ENCODE measurements around the gene TAOK1.
"Not testable (repeated sequence)": the region's sequence is repeated elsewhere in the genome, so short reads cannot be mapped to it uniquely, and the experiment has no call there.

The TAOK1 gene

DNA sequence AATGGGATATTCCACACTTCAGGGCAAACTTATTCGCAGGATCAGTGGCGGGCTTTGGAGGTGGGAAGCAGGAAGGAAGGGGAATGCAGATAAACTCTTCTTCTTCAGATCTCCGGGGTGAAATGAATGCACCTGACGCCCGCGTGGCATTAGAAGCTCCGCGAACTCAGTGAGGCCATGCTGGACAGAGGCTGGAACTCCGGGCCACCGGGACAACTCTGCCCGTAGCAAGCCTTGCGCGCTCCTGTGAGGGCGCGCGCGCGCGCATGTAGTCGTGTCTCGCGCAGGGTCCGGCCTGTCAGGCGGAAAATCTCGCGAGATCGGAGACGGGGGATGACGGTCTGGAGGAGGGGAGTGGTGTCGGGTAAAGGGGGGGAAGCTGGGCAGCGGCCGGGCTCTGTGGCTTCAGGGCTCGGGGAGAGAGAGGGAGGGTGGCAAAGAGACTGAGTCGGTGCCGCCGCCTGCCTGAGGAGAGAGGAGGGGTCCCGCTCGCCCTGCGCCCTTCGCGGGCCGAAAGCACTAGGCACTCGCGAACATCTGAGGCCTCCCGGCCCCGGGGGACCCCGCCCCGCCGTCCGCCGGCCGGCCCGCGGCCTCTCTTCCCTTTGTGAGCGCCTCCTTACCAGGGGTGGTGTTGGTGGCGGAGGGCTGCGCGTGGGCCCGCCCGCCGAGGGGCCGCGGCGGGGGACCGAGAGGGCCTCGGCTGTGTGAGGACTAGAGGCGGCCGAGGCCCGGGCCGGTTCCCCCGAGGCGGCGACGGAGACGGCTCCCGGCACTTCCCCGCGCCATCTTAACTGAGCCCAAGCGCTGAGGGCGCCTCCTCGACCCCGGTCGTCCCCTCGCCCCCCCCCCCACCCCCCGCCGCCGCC is at the start of gene TAOK1:
TAOK1 (plus strand) TSS at position 382 of the 869 bp plus-strand sequence. CDS start 61,186 bp downstream, outside the sequence.
- DNase-seq (ENCODE audit: low spot score), result peak; percentile 93

DNA sequence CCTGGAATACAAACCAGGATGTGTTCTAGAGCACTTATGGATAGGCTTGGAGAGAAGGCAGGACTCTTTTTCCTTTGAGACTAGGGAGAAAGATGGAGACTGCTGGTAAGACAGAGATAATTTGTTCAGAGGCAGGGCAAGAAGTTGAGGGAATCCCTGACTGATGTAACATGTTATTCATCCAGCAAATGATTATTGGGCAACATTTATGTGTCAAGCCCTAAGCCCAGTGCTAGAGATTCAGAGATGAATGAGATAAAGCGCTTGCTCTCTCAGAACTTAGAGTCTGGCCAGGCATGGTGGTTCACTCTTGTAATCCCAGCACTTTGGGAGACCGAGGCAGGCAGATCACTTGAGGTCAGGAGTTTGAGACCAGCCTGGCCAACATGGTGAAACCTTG is 48.4 kb upstream of the TAOK1 start:
- DNase-seq (ENCODE audit: low spot score), result no peak

- no peak for DNase-seq (ENCODE audit: low spot score)
Measured at GRCh38 chr17:29342158-29342765, 47.9 kb upstream of the TAOK1 start.

DNA sequence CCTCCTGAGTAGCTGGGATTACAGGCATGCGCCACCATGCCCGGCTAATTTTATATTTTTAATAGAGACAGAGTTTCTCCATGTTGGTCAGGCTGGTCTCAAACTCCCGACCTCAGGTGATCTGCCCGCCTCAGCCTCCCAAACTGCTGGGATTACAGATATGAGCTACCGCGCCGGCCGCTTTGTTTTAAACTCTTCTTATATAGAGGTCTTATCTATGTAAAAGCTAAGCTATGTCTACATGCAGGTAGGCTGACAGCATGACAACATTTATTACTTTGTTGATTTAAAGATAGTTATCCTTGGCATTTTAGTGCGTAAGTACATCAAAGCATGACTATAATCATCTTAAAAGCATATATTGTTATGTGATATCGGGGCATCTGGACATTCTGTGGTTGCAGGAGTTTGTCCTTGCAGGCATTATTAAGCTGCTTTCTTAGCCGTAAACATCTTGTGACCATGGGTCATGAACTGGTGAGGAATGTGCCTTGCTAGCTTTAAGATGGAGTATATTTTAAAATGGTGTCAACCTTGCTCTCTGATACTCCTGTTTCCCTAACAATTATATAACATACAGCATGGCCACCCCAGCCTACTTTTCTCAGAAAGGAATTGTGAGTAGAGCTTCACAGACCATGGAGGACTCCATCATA is 45.8 kb upstream of the TAOK1 start:
- DNase-seq (ENCODE audit: low spot score), result no peak

- no peak for DNase-seq (ENCODE audit: low spot score)
Measured at GRCh38 chr17:29345066-29345465, 45.1 kb upstream of the TAOK1 start.

GRCh38 chr17:29345470-29345869 is 44.7 kb upstream of the TAOK1 start:
- not testable (repeated sequence) for DNase-seq (ENCODE audit: low spot score)

GRCh38 chr17:29346462-29346861 is 43.7 kb upstream of the TAOK1 start:
- no peak for DNase-seq (ENCODE audit: low spot score)

- DNase-seq (ENCODE audit: low spot score), result no peak
Measured at GRCh38 chr17:29347831-29348629, 42.1 kb upstream of the TAOK1 start.

- DNase-seq (ENCODE audit: low spot score), result no peak
Measured at GRCh38 chr17:29349409-29349808, 40.8 kb upstream of the TAOK1 start.

DNA sequence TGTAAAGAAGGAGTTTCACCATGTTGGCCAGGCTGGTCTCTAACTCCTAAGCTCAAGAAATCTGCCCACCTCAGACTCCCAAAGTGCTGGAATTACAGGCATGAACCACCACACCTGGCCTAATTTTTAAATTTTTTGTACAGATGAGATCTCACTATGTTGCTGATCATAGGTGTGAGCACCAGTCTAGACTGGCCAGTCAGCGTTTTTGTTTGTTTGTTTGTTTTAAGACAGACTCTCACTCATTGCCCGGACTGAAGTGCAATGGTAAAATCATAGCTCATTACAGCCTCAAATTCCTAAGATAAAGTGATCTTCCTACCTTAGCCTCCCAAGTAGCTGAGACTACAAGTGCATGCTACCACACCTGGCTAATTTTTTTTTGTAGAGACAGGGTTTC is 38.0 kb upstream of the TAOK1 start:
- no peak for DNase-seq (ENCODE audit: low spot score)

DNA sequence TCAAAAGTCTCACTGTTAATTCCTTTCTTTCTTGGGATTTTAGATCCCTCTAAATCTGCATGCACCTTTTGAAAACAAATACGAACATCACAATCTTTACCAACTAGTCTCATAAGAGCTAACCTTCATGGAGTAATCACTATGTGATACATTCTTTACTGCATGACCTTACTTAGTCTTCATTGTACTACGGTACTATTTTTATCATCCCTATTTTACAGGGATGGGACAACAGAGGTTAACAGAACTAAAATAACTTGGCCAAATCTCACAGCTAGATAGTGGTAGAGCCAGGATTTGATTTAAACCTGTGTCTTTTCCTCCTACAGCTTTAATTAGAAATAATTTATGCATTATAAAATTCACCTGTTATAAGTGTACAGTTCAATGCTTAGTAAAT is 32.9 kb upstream of the TAOK1 start:
- DNase-seq (ENCODE audit: low spot score), result no peak

DNA sequence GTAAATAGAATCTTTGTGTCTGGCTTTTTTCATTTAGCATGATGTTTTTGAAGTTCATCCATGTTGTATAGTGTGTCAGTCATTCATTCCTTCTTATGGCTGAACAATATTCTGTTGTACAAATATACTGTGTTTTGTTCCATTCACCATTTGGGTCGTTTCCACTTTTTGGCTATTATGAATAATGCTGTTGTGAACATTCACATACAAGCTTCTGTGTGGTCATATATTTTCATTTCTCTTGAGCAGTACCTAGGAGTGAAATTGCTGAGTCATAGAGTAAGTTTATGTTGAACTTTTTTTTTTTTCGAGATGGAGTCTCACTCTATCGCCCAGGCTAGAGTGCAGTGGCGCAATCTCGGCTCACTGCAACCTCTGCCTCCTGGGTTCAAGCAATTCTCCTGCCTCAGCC is 32.3 kb upstream of the TAOK1 start:
- DNase-seq (ENCODE audit: low spot score), result no peak

DNA sequence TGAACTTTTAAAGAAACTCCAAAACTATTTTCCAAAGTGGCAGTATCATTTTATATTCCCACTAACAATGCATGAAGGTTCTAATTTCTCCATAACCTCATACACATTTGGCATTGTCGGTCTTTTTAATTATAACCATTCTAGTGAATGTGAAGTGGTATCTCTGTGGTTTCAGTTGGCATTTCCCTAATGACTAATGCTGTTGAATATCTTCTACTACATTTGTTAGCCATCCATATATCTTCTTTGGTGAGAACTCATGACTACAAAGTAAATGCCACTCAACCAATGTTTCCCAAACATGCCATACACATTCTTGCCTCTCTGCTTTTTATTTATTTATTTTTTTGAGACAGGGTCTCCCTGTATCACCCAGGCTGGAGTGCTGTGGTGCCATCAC is 31.7 kb upstream of the TAOK1 start:
- DNase-seq (ENCODE audit: low spot score), result no peak

GRCh38 chr17:29359777-29360176 is 30.4 kb upstream of the TAOK1 start:
- DNase-seq (ENCODE audit: low spot score), result no peak

- DNase-seq (ENCODE audit: low spot score), result no peak
Measured at GRCh38 chr17:29363716-29364115, 26.4 kb upstream of the TAOK1 start.

DNA sequence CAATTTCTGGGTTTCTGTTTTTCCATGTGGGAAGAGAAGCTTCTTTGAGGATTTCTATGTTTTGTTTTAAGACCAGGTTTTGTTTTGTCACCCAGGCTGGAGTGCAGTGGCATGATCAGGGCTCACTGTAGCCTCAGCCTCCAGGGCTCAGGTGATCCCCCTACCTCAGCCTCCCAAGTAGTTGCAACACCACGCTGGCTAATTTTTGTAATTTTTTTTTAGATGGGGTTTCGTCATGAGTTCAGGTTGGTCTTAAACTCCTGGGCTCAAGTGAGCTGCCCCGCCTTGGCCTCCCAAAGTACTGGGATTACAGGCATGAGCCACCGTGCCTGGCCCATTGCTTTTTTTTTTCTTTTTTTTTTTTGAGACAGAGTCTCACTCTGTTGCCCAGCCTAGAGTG is 25.5 kb upstream of the TAOK1 start:
- DNase-seq (ENCODE audit: low spot score), result no peak

GRCh38 chr17:29368161-29368560 is 22.0 kb upstream of the TAOK1 start:
- DNase-seq (ENCODE audit: low spot score), result no peak

GRCh38 chr17:29368926-29369325 is 21.2 kb upstream of the TAOK1 start:
- no peak for DNase-seq (ENCODE audit: low spot score)

GRCh38 chr17:29369831-29370735 is 20.1 kb upstream of the TAOK1 start:
- peak; percentile 76 for DNase-seq (ENCODE audit: low spot score)

GRCh38 chr17:29376667-29377270 is 13.4 kb upstream of the TAOK1 start:
- DNase-seq (ENCODE audit: low spot score), result no peak

DNA sequence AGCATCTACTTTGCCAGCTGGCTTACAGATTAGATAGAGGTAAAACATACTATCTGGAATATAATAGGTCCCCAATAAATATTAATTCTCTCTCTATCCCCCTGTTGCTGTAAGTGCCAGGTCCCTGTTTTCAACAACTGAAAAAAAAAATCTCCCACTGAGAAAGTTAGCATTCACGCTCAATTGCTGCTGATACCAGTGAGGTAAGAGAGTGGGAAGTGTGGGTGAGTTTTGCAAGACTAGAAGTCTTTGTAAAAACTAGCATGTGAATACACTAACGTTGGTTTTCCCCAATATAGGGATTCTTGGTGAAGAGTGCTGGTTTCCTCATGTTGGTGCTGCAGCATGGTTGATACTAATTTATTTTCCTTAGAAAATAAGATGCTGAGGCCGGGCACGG is 11.7 kb upstream of the TAOK1 start:
- DNase-seq (ENCODE audit: low spot score), result no peak

Measured in germinal center (tissue), 1 donor.